Left ventricle myocardium inferior (tissue), 1 donor: ENCODE measurements around the gene ANKIB1. TPM values are rescaled to one million over a fixed set of nuclear protein-coding genes. Genes with fewer than 3 reads are reported as not detected.
"Not testable (repeated sequence)": the region's sequence is repeated elsewhere in the genome, so short reads cannot be mapped to it uniquely, and the experiment has no call there.

Source experiments
- DNase-seq: peaks from one replicate; pipeline ENCODE4 v3.0.0-alpha.2; 2020
- H3K27ac ChIP-seq: fragments of 200-600 bp; replicated peaks from 2 replicates; pipeline ENCODE4 v1.8.0; 2021
- H3K27me3 ChIP-seq: fragments of 200-600 bp; 2 replicates; pipeline ENCODE4 v1.8.0; 2021; ENCODE audit warnings: low read depth
- H3K36me3 ChIP-seq: fragments of 200-600 bp; 2 replicates; pipeline ENCODE4 v1.8.0; 2021
- H3K4me1 ChIP-seq: fragments of 200-600 bp; 2 replicates; pipeline ENCODE4 v1.8.0; 2021
- H3K4me3 ChIP-seq: fragments of 200-600 bp; 2 replicates; pipeline ENCODE4 v1.8.0; 2021; ENCODE audit warnings: mild to moderate bottlenecking, moderate library complexity
- H3K9me3 ChIP-seq: fragments of 200-600 bp; replicated peaks from 2 replicates; pipeline ENCODE4 v1.8.0; 2021
- intact Hi-C: fragments of 100-400 bp; cut with micrococcal nuclease; formaldehyde crosslinking; loops from one replicate; pipeline ENCODE4 v1.11.0; 2022
- total RNA-seq: library from RNA; stranded (reverse); fragmentation: NEBNext Ultra II Directional; extraction: Animal tissue kit (Norgen Biotek cat#: 25700); gene quantifications from one replicate; pipeline ENCODE4 v1.2.1, GENCODE V29; 2021
- TF ChIP-seq, protein P1 (sequence below): fragments of 200-600 bp; IDR thresholded peaks from 2 replicates; pipeline ENCODE4 v1.8.0; 2021; ENCODE audit warnings: antibody characterized with exemption, mild to moderate bottlenecking, borderline replicate concordance
- donor health status: DM: no; HTN: yes; CAD: no; lungs with severe emphysema.

ANKIB1 gene
- total RNA-seq, 1 donor from 2014 or later: 49.9 TPM

DNA sequence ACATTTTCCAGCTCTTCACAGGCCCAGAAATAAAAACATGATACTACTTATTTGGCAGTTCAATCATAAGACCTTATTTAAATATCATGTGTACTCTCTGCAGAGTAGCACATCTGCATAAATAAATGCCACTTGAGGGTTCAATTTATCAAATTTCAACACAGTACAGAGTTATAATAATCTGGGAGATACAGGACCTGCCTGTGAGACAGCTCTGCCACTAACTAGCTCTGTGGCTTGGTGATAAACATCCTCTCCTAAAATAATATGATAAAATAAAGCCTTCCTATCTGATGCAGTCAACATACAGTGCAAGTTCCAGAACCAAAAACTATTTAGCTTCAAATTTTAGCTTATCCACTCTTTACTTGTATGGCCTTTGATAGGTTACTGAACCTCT is 110.6 kb downstream of the ANKIB1 start:
- Histone ChIP-seq H3K27me3 (no peaks in the 10 kb centered on the region), H3K36me3 (peaks cover 65% of the 10 kb centered on the region), H3K9me3 (no peaks in the 10 kb centered on the region), H3K4me3 (no peak overlapping the region), H3K27ac (no peak overlapping the region), H3K4me1 (no peaks in the 10 kb centered on the region)
- DNase-seq: no peak
- TF ChIP-seq, protein P1, sequence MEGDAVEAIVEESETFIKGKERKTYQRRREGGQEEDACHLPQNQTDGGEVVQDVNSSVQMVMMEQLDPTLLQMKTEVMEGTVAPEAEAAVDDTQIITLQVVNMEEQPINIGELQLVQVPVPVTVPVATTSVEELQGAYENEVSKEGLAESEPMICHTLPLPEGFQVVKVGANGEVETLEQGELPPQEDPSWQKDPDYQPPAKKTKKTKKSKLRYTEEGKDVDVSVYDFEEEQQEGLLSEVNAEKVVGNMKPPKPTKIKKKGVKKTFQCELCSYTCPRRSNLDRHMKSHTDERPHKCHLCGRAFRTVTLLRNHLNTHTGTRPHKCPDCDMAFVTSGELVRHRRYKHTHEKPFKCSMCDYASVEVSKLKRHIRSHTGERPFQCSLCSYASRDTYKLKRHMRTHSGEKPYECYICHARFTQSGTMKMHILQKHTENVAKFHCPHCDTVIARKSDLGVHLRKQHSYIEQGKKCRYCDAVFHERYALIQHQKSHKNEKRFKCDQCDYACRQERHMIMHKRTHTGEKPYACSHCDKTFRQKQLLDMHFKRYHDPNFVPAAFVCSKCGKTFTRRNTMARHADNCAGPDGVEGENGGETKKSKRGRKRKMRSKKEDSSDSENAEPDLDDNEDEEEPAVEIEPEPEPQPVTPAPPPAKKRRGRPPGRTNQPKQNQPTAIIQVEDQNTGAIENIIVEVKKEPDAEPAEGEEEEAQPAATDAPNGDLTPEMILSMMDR: no peak
- intact Hi-C loops: no loop called here

GRCh38 chr7:92357260-92357659 is 111.5 kb downstream of the ANKIB1 start:
- no peak overlapping the region for H3K4me3 ChIP-seq
- no peaks in the 10 kb centered on the region for H3K9me3 ChIP-seq
- H3K4me1 ChIP-seq: no peaks in the 10 kb centered on the region
- intact Hi-C loops: no loop called here
- no peak for DNase-seq
- TF ChIP-seq, protein P1: no peak
- H3K27me3 ChIP-seq: no peaks in the 10 kb centered on the region
- H3K27ac ChIP-seq: no peak overlapping the region
- H3K36me3 ChIP-seq: peaks cover 67% of the 10 kb centered on the region

DNA sequence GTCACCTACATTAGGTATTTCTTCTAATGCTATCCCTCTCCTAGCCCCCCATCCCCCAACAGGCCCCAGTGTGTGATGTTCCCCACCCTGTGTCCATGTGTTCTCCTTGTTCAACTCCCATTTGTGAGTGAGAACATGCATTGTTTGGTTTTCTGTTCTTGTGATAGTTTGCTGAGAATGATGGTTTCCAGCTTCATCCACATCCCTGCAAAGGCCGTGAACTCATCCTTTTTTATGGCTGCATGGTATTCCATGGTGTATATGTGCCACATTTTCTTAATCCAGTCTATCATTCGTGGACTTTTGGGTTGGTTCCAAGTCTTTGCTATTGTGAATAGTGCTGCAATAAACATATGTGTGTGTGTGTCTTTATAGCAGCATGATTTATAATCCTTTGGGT is 113.4 kb downstream of the ANKIB1 start:
- H3K27ac ChIP-seq, DNase-seq, H3K9me3 ChIP-seq, H3K4me3 ChIP-seq, H3K27me3 ChIP-seq, H3K4me1 ChIP-seq, intact Hi-C loops: not testable (repeated sequence)
- peaks cover 65% of the 10 kb centered on the region for H3K36me3 ChIP-seq

- intact Hi-C loops: no loop called here
- Histone ChIP-seq H3K36me3 (peaks cover 62% of the 10 kb centered on the region), H3K4me3 (no peak overlapping the region), H3K27me3 (no peaks in the 10 kb centered on the region), H3K4me1 (no peaks in the 10 kb centered on the region), H3K27ac (no peak overlapping the region), H3K9me3 (no peaks in the 10 kb centered on the region)
- TF ChIP-seq, protein P1: no peak
- DNase-seq: no peak
These were observed 114.0 kb downstream of the ANKIB1 start for GRCh38 chr7:92359801-92360200.

- no peaks in the 10 kb centered on the region for H3K9me3 ChIP-seq
- H3K36me3 ChIP-seq: peaks cover 56% of the 10 kb centered on the region
- intact Hi-C loops: no loop called here
- DNase-seq: no peak
- H3K27ac ChIP-seq: no peak overlapping the region
- H3K4me3 ChIP-seq: no peak overlapping the region
- H3K27me3 ChIP-seq: no peaks in the 10 kb centered on the region
- TF ChIP-seq, protein P1: no peak
- no peaks in the 10 kb centered on the region for H3K4me1 ChIP-seq
These were observed 114.6 kb downstream of the ANKIB1 start for GRCh38 chr7:92360387-92360786.

GRCh38 chr7:92362131-92362530 is 116.4 kb downstream of the ANKIB1 start:
- TF ChIP-seq, protein P1: no peak
- DNase-seq: no peak
- Histone ChIP-seq H3K4me3 (no peak overlapping the region), H3K4me1 (no peaks in the 10 kb centered on the region), H3K36me3 (peaks cover 50% of the 10 kb centered on the region), H3K27ac (no peak overlapping the region), H3K9me3 (no peaks in the 10 kb centered on the region), H3K27me3 (no peaks in the 10 kb centered on the region)
- intact Hi-C loops: no loop called here
